HG02623 (cell line): ENCODE results near the gene CARD19.
"Not testable (repeated sequence)": the region's sequence is repeated elsewhere in the genome, so short reads cannot be mapped to it uniquely, and the experiment has no call there.

Experiments used
- ATAC-seq: cut with Tn5 transposase; IDR thresholded peaks from one replicate; pipeline ENCODE4 v1.9.1; 2021; ENCODE audit warnings: moderate library complexity; ENCODE audit not compliant: unreplicated experiment

The CARD19 gene

GRCh38 chr9:93099551-93100275 is 3.7 kb downstream of the CARD19 start:
- no peak for ATAC-seq

- ATAC-seq = no peak
Observed at GRCh38 chr9:93100276-93100636, 4.2 kb downstream of the CARD19 start.

DNA sequence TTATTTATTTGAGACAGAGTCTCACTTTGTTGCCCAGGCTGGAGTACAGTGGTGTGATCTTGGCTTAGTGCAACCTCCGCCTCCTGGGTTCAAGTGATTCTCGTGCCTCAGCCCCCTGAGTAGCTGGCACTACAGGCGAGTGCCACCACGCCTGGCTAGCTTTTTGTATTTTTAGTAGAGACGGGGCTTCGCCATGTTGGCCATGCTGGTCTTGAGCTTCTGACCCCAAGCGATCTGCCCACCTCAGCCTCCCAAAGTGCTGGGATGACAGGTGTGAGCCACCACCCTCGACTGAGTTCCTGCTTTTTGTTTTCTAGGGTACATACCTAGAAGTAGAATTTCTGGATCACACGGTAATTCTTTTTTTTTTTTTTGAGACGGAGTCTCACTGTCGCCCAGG is 5.1 kb downstream of the CARD19 start:
- not testable (repeated sequence) for ATAC-seq

- no peak for ATAC-seq
Observed at GRCh38 chr9:93105620-93106019, 9.6 kb downstream of the CARD19 start.

- ATAC-seq = no peak
Observed at GRCh38 chr9:93107151-93107824, 11.3 kb downstream of the CARD19 start.

GRCh38 chr9:93107825-93108161 is 11.8 kb downstream of the CARD19 start:
- ATAC-seq = no peak

- no peak for ATAC-seq
Observed at GRCh38 chr9:93108291-93109041, 12.4 kb downstream of the CARD19 start.

- ATAC-seq = no peak
Observed at GRCh38 chr9:93110311-93110855, 14.4 kb downstream of the CARD19 start.

DNA sequence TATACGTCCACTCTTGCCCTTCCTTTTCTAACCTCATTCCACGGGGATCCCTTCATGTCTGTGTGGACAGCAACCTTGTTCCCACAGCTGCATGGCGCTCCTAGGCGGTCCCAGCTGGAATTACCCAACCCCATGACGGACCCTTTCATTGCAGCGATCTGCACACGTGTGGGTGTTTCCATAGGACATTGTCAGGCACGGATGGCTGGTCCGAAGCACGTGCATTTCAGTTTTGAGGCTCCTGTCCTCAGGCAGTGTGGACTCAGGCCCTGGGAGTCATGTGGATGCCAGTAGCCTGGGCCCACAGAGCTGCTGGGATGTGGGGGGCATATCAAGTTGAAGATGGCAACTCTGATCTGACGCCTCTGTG is 15.0 kb downstream of the CARD19 start:
- no peak for ATAC-seq

DNA sequence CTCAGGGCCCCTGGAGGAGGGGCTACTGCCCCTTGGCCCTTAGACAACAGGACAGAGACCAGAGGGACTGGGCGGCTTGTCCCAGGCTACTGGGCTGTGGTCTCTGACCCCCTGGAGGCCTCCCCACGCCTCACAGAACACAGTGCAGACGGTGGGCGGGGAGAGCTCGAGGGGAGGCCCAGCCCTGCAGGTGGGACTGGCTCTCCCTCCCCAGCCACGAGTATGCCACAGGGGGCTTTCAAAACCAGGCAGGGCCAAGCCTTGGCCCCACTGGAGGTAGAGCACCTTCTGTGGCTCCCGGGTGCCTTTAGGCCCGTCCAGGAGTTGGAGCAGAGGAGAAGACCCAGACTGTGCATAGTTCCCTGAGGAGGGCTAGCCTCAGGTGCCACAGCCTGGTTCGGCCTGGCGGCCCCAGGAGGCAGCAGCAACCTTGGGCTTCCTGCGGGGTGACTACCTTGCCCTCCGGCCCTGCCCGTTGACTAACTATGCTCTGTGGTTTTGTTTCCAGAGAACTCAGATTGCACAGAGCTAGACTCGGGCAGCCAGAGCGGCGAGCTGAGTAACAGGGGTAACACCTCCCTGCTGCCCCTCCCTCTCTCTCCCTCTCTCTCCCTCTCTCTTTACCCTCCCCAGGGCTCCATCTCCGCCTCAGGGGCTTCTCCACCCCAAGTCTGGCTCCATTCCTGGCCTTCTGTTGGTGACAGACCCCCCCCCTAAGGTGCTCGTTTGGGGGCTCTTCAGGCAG is 15.5 kb downstream of the CARD19 start:
- ATAC-seq = no peak

- no peak for ATAC-seq
Observed at GRCh38 chr9:93112116-93112863, 16.3 kb downstream of the CARD19 start.

- no peak for ATAC-seq
Observed at GRCh38 chr9:93112864-93113389, 16.9 kb downstream of the CARD19 start.

DNA sequence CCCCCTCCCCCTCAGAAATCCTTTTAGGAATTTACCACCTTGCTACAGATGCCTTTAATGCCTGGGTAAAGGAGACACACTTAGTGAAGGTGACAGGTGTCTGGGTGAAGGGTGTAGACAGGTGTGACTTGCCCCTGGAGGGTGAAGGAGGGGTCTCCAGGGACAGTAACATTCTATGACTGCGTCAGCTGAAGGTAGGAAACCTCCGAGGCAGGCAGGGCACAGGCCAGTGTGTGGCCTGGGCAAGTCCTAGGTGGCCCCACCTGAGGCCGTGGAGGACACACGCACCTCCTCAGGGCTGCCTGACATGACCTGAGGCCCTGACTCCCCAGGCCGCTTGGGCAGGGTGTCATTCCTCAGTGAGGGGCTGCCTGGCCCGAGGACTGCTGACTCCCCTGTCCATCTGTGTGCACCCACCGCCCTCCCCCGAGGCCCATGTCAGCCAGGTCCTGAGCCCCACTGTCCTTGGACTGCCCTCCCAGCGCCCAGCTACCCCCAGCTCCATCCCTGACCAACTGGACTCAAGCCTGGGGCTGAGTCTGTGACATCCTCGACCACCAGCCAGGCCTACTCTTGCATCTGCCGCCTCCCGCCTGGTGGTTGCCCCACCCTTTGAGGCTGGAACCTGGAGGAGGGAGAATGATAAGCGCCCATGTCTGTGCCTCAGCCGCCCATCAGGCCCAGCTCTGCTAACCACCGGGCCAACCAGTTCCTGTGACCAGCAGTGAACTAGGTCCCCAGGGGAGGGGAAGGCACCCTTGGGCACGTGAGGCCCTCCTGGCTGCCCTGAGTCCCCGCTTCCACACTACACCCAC is 18.4 kb downstream of the CARD19 start:
- ATAC-seq = no peak

GRCh38 chr9:93114984-93115335 is 18.9 kb downstream of the CARD19 start:
- ATAC-seq = no peak

GRCh38 chr9:93115486-93116071 is 19.6 kb downstream of the CARD19 start:
- ATAC-seq = no peak

DNA sequence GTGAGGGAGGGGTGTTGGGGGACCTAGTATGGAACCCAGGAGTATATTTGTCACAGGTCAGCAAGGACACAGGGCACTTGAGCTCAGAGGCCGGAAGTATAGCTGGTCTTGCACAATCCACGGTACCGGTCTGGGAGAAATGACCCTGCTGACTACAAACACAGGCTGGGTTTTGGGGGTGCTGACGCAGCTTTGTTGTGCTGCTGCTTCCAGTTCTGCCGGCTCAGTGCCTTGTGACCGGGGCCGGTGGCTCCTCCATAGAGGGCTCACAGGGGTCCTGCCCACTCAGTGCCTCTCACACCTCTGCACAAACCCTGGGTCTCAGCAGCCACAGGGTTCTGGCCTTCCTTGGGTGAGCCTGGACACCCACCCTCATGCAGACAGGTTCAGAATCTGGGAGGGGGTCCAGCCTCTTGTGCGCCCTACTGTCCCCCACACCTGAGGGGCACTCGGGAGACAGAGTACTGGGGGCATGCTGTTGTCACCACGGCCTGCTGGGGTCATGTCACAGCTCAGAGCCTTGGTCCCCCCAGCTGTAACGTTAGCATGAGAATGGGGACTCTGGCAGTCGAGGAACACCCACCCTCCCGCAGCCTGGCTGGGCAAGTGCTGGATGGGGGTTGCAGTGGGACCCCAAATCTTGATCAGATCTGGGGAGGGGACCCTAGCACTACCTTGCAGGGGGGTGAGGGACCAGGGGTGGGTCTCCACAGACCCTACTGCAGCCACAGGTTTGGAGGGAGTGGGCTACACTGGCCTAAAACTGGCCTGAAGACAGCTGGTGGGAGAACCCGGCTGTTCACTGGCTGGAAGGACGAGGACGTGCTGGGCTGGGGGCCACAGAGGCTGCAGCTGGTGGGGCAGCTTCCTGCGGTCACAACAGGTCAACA is 20.3 kb downstream of the CARD19 start:
- ATAC-seq = no peak

- ATAC-seq = not testable (repeated sequence)
Observed at GRCh38 chr9:93117521-93117920, 21.5 kb downstream of the CARD19 start.
